PFSK-1 (cell line): ENCODE data around the gene ROM1.

ENCODE experiments used
- FOXP2 ChIP-seq: optimal IDR thresholded peaks from 2 replicates; pipeline ENCODE3; 2011; ENCODE audit warnings: borderline replicate concordance, control low read depth, inconsistent platforms; ENCODE audit not compliant: insufficient read depth; ENCODE audit errors: extremely low read length, extremely low read depth
- POLR2AphosphoS5 ChIP-seq: IDR thresholded peaks from 2 replicates; pipeline ENCODE4 v1.6.1; 2012; ENCODE audit warnings: low read depth, mild to moderate bottlenecking, control low read depth, low read length, moderate library complexity
- SIN3A ChIP-seq: IDR thresholded peaks from 2 replicates; pipeline ENCODE4 v1.6.1; 2012; ENCODE audit warnings: mild to moderate bottlenecking, low read length, moderate library complexity, borderline replicate concordance; ENCODE audit not compliant: insufficient read depth
- TAF1 ChIP-seq: IDR thresholded peaks from 2 replicates; pipeline ENCODE4 v1.6.1; 2012; ENCODE audit warnings: low read length, control low read depth, borderline replicate concordance; ENCODE audit not compliant: insufficient read depth
- TF ChIP-seq, protein P1 (sequence below), 2 experiments: IDR thresholded peaks; 2 replicates each; pipeline versions ENCODE4 v1.6.1 to v1.8.0; 2011 to 2012; ENCODE audit warnings: low read depth in 2 of 2, low read length in 2 of 2, control low read depth in 1 of 2, inconsistent platforms in 1 of 2, mild to moderate bottlenecking in 1 of 2, moderate library complexity in 1 of 2; ENCODE audit not compliant: insufficient read depth in 1 of 2

The ROM1 gene

GRCh38 chr11:62648185-62648966 is 35.3 kb downstream of the ROM1 start:
- no peak for TF ChIP-seq TAF1
- TF ChIP-seq, protein P1, sequence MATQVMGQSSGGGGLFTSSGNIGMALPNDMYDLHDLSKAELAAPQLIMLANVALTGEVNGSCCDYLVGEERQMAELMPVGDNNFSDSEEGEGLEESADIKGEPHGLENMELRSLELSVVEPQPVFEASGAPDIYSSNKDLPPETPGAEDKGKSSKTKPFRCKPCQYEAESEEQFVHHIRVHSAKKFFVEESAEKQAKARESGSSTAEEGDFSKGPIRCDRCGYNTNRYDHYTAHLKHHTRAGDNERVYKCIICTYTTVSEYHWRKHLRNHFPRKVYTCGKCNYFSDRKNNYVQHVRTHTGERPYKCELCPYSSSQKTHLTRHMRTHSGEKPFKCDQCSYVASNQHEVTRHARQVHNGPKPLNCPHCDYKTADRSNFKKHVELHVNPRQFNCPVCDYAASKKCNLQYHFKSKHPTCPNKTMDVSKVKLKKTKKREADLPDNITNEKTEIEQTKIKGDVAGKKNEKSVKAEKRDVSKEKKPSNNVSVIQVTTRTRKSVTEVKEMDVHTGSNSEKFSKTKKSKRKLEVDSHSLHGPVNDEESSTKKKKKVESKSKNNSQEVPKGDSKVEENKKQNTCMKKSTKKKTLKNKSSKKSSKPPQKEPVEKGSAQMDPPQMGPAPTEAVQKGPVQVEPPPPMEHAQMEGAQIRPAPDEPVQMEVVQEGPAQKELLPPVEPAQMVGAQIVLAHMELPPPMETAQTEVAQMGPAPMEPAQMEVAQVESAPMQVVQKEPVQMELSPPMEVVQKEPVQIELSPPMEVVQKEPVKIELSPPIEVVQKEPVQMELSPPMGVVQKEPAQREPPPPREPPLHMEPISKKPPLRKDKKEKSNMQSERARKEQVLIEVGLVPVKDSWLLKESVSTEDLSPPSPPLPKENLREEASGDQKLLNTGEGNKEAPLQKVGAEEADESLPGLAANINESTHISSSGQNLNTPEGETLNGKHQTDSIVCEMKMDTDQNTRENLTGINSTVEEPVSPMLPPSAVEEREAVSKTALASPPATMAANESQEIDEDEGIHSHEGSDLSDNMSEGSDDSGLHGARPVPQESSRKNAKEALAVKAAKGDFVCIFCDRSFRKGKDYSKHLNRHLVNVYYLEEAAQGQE (IDR thresholded peaks at IDR 0.05; ENCODE audit: insufficient read depth in 1 of 2, low read depth in 2 of 2, low read length in 2 of 2): no peak
- no peak for TF ChIP-seq FOXP2
- TF ChIP-seq POLR2AphosphoS5: no peak
- no peak for TF ChIP-seq SIN3A

DNA sequence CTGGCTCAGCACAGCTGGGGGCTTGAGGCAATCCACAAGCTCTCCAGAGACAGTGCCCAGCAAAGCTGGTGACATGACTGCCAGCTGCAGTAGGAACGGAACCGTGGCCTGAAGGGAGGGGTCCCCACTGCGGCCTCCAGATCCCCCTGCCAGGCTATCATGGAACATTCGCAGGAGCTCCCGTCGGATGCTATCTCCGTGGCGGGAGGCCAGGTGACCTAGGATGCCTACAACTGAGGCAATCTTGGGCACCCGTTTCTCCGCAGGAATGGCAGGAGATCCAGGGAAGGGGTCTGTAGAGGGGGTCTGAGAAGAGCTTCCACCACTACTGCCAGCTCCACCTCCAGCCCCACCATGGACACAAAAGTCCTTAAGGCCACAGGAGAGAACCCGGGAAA is 35.9 kb downstream of the ROM1 start:
- TF ChIP-seq SIN3A: no peak
- no peak for TF ChIP-seq POLR2AphosphoS5
- TF ChIP-seq, protein P1 (IDR thresholded peaks at IDR 0.05; ENCODE audit: insufficient read depth in 1 of 2, low read depth in 2 of 2, low read length in 2 of 2): no peak
- TF ChIP-seq TAF1: no peak
- TF ChIP-seq FOXP2: no peak

- TF ChIP-seq SIN3A (no peak), POLR2AphosphoS5 (no peak), TAF1 (no peak), FOXP2 (no peak)
- TF ChIP-seq, protein P1 (IDR thresholded peaks at IDR 0.05; ENCODE audit: insufficient read depth in 1 of 2, low read depth in 2 of 2, low read length in 2 of 2): no peak
Observed at GRCh38 chr11:62649486-62649885, 36.4 kb downstream of the ROM1 start.

DNA sequence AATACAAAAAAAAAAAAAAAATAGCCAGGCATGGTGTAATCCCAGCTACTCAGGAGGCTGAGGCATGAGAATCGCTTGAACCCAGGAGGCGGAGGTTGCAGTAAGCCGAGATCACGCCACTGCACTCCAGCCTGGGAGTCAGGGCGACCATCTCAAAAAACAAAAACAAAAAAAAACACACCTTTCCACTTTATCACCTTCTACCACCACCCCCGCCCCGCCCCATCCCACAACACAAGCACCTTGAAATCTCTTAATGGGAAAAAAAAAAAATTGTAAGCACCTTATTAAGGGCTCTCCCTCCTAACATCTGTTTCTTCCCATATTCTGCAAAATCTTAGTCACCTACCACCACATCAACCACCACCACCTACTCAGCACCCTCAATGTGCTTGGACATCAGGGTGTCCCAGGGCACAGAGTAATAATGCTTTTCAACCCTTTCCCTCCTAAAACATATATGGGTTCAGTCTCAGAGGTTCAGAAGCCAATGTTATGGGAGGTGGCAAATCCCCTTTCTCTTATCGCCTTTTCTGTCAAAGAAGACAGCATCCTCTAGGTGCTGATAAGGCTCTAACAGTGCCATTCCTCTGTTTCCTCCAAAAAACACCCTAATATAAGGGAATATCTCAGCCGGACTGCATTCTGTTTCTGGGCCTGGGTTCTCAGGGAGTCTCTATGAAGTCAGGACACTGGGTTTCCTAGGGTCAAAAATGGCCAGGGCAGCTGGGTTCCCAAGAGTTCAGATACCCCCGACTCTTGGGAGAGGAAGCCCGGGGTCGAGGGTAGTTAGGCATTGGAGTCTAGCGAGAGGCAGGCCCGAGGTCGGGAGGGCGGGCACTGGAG is 39.3 kb downstream of the ROM1 start:
- TF ChIP-seq TAF1 (no peak), POLR2AphosphoS5 (no peak), SIN3A (no peak), FOXP2 (no peak)
- TF ChIP-seq, protein P1 (IDR thresholded peaks at IDR 0.05; ENCODE audit: insufficient read depth in 1 of 2, low read depth in 2 of 2, low read length in 2 of 2): no peak

- TF ChIP-seq SIN3A: no peak
- no peak for TF ChIP-seq TAF1
- no peak for TF ChIP-seq POLR2AphosphoS5
- TF ChIP-seq, protein P1 (IDR thresholded peaks at IDR 0.05; ENCODE audit: insufficient read depth in 1 of 2, low read depth in 2 of 2, low read length in 2 of 2): no peak
- no peak for TF ChIP-seq FOXP2
Observed at GRCh38 chr11:62654297-62654696, 41.2 kb downstream of the ROM1 start.
